ENCODE measurements around the gene CNTN2.

CNTN2 gene

DNA sequence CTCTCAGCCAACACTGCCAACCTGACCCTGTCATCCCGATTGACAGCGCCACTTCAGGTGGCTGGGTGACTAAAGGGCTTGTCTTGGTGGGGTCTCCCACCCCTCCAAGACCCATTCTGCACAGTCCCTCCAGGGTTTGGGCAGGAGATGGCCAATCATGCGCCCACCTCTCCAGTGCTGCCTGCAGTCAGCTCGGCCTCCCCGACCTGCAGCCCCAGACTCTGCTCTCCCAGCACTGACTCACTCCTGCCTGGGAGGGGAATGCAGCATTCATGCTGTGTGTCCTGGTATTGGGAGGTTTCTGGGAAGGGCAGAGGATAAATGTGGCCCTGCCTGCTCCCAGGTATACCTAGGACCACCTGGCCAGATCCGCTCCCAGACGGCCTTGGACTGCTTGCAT lies 31.5 kb downstream of the CNTN2 start:
- no peak for DNase-seq

DNA sequence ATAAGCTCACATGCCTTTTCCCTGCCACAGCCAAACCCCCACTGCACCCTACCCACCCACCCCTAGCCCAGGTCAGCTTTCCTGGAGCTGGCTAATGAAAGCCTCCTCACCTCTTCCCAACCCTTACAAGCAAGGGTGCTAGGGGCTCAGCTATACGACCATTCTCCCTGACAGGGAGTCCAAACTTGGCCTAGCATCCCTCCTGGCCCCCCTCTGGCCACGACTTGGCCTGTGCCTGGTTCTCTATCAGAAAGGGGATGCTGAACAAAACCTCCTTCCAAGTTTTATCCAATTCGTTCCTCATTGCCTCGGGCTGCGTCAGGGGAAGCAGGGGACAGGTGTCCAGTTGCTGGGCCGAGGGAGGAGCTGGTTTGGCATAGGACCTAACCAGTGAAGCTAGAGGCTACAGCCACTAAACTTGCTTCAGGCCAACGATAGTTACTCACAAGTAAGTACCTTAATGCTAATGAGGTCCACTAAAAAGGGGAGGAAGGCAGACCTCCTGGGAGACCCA lies 32.7 kb downstream of the CNTN2 start:
- no peak for DNase-seq

DNA sequence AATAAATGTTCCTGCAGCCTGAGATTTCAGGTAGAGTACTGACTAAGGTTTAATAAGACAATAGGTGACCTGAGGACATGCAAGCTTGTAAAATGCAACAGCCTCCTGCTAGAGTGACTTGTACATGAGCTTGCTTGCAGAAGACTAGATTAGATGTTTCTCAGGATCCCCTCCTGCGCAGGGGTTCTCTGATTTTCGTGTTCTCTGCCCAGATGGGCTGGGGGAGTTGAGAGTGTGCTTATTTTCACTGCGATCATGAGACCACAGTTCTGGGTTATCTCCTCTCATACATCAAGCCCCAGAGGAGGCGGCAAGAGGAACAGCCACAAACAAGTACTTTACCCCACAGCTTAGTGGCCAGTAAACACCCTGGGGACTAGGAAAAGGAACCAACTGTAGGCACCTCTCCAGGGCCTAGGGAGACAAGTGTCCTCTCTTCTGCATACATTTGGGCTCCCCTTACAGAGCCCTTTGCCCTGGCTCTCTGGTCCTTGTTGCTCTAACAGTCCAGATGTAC lies 33.3 kb downstream of the CNTN2 start:
- no peak for DNase-seq

DNA sequence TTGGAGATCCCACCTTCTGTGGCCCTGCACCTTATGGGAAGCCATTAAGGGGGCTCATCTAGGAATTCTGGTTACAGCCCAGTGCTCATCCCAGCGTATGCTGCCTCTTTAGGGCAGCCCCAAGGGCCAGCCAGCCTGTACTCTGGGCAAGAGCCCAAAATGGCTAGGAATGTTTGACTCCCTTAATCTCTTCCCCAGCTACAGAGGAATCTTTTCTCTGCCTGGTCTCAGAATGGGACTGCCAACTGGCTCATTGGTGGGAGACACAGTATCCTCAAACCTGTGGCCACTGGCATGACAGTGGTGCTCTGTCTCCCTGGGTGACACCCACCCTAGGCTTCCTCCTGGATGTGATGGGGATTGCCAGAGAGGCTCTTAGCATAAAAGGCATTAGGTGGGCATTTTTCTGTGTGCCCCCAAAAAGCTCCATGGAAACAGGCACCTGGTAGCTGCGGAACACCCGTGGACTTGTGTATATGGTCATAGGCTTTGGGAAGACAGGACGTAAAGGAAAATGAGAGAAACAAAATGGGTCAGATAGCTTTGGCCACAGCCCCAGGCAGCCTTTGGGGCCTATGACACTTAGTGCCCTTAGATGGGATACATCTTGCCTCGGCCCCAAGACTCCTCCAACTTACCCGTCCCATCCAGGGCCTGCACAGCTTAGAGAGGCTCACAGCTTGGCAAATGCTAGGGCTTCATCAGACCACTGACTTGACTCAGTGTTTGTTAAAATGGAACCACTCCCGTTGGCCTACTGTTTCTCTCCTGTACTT lies 34.3 kb downstream of the CNTN2 start:
- no peak for DNase-seq

DNA sequence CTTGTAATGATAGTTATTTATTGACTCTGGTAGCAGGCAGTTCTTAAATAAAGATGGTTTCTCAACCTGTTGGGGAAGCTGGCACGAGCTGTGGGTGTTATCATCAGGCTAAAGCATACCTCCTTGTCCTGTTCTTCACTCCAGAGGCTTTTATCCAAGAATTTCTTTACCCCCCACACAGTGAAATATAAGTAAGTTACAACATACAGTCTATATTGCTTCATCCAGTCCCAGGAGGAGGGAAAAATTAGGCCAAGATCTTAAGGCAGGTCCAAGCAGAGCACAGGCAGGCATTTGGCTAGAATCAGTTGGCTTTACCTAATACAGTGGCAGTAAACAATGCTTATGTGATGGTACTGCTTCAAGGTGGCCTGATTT lies 34.9 kb downstream of the CNTN2 start:
- no peak for DNase-seq

DNA sequence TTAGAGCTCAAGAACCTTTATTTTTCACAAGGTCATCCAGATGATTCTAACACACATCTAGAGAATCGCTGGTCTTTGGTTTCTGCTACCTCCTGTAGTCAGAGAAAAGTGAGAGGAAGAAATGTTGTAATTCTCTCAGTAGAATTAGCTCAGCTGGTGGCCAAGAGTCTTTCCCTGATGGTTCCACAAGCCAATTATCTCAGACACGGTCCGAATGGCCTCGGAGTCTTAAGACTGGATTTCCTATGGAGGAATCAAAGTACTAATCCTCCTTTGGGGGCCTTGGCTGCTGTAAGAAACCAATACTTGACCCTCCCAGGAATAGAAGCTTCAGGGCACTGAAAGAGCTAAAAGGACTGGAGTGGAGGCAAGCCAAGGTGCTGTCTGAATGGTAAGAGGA lies 39.4 kb downstream of the CNTN2 start:
- DNase-seq: no peak

DNA sequence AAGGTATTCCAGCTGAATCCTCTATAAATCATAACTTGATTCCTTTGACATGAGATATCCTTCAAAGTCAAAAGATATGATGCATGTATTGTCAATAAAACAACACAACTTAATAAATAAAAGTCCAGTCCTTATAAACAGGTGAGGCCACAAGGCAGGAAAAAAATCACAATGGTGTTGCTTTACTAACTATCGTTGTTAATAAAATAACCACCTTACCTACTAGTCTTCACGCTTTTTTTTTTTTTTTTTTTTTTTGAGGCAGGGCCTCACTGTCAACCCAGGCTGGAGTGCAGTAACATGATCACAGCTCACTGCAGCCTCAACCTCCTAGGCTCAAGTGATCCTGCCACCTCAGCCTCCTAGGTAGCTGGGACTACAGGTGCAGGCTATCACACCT lies 41.3 kb downstream of the CNTN2 start, which contains the start of gene TMEM81:
TMEM81 (minus strand) TSS at position 101 of the 400 bp plus-strand sequence. CDS start 140 bp downstream, outside the sequence.
- DNase-seq: no peak

DNA sequence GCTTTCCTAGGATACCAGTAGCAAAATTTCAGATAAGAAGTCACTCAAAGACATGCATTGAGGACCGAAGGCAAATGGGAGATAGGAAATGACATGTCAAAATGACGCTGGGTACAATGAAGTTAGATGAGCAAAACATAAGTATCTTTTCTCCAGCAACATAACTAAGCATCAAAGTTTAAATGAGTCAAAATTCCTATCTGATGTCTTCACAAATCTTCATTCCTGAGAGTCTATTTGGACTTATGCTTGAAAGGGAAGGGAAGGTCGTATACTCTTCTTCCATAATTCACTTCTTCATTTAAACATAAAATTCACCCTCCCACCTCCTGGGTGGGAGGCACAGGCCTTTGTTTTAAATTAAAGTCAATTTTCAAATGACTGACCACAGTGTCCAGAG lies 45.3 kb downstream of the CNTN2 start:
- DNase-seq: no peak

DNA sequence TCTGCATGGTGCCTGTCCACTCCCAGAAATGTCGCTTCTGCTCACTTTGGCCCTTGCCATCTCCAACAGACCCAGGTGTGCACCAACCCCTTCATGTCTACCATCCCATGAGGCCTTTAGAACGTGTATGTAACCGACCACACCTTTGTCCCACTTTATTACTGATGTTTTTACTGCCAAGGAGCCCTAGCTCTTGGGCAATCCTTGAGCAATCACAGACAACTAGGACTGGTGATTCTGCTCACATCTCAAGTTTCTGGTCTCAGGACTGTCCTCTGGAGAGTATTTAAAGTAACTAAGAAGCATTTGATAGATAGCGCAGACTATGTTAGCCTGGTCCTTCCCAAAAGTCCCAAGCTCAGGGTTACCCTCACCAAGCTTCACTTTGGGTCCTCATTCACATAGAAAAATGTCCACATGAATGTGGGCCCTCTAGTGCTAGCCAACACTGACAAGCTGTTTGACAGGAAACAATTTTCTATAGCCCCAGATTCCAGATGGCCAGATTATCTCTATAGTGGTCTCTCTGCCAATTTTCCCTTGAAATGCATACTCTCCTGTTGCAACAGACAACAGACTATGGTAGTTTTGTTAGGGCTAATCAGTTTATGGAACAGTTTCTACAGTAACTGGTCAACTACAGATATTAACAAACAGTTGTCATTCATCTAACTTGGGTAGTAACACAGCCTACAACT lies 48.2 kb downstream of the CNTN2 start:
- no peak for DNase-seq

DNA sequence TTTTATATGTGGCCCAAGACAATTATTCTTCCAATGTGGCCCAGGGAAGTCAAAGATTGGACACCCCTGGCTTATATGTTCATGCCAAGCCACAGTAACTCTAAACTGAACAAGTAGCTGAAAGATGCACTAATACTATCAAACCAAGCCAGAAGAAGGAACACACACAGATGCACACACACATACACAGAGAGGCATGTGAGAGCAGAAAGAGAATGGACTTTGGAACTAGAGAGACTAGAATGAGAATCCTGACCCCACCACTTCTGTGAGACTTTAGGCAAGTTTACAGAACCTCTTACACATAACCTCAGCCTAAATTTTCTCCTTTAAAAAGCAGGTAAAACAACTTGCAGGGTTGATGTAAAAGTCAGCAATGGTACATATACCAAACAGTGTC lies 52.4 kb downstream of the CNTN2 start:
- no peak for DNase-seq

DNA sequence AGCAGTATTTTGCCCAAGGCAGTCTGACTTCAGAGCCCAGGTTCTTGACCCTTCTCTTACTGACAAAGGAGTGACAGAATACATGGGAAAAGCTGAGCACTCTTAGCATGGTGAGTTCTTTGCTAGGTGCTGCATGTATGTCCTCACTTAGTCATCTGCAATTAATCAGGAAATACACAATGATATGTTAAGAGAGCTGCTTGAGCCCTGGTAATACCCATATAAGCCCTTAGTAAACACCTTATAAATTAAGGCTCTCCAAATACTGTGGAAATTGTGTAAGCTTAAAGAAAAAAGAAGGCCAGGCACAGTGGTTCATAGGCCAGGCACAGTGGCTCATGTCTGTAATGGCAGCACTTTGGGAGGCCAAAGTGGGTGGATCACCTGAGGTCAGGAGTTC lies 55.2 kb downstream of the CNTN2 start:
- no peak for DNase-seq

DNA sequence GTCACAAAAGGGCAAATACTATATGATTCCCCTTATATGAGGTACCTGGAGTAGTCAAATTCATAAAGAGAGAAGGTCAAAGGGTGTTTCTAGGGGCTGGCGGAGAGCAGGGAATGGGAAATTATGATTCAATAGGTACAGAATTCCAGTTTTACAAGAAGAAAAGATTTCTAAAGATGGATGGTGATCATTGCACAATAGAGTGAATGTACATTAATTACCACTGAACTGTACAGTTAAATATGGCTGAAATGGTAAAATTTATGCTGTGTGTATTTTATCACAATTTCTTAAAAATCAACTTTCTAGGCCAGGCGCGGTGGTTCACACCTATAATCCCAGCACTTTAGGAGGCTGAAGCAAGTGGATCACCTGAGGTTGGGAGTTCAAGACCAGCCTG lies 59.4 kb downstream of the CNTN2 start:
- DNase-seq: no peak

DNA sequence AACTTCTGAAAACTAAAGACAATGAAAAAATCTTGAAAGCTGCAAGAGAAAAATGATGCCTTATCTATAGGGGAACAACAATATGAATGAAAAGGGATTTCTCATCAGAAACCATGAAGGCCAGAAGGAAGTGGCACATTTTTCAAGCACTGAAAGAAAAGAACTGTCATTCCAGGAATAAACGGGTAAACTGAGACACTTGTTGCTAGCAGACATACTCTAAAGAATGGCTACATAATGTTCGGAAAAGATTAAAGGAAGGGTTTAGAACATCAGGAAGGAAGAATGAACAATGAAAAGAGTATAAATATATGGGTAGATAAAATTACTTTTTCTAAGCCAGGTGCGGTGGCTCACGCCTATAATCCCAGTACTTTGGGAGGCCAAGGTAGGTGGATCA lies 64.3 kb downstream of the CNTN2 start:
- no peak for DNase-seq

DNA sequence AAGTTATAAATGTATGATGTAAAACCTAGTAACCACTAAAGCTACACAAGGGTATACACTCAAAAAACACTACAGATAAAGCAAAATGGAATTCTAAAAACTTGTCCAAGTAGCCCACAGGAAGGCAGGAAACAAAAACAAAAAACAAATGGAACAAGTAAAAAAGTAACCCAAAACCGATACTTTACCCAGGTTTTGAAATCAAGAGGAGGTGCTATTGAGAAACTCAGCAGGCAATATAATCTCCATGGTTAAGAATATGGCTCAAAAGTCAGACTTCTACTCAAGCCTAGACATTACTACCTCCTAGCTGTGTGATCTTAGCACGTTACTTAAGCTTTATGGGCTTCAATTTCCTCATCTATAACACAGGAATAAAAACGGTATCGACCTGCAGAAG lies 65.5 kb downstream of the CNTN2 start:
- no peak for DNase-seq

DNA sequence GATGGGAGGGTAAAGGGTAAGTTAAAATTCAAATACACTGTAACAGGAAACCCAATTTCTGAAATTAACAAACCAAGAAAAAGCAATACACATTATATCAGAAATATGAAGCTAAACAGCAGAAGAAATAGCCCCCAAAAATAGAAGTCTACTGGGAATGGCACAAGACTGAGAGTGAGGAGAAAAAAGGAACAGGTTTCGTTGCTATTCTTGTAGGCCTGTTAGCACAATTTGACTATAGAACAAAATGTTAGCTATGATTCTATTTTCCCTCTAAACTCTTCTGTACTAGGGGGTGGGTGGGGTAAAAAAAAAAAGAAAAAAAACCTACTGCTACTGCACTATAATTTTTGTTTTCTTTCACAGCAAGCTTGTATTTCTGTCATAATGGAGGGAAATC lies 66.3 kb downstream of the CNTN2 start:
- no peak for DNase-seq

DNA sequence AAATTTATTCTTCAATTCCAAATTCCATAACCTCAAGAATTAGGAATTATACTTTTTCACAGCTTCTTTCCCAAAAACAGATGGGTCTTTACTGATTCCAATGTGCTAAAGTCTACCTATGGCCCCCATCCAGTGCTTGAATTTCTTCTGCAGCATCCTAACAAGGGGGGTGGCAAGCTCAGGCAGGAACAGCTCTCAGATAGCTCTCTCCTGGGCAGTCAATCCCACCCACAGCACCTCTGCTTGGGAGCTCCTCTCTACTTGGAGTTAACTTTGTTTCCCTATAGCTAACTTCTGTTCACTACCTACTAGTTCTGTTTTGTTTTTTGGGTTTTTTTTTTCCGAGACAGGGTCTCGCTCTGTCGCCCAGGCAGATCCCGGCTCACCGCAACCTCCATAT lies 66.7 kb downstream of the CNTN2 start:
- no peak for DNase-seq

DNA sequence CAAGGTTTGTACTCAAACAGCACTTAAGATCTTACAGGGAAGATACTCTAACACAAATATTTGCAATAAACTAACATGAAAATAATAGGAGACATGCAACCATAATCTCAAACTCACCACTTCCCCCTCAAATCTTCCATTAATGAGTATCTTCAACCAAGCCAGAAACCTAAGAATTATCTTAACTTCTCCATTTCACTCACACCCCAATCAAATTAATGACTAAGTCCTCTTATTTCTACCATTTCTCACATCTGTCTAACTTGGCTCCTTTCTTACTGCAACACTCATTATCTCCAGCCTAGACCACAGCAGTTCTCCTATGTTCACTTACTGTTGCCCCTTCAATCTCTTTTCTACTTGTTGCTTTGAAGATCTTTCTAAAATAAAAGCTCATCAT lies 68.3 kb downstream of the CNTN2 start:
- DNase-seq: no peak

DNA sequence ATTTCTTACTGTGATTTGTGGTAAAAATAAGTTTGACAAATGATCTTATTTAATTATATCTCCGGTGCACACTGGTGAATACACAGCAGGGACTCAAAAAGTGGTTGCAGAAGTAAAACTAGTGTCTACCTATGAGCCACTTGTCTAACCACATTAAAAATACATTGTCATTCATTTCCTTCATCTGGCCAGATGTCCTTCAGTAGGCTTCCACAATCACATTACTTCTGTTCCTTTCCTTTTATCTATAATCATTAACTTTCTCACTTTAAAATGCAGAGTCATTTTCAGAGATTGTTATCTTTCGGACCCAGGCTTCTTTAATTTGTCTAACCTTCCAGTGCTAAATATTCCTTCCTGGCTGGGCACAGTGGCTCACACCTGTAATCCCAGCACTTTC lies 75.7 kb downstream of the CNTN2 start:
- no peak for DNase-seq

DNA sequence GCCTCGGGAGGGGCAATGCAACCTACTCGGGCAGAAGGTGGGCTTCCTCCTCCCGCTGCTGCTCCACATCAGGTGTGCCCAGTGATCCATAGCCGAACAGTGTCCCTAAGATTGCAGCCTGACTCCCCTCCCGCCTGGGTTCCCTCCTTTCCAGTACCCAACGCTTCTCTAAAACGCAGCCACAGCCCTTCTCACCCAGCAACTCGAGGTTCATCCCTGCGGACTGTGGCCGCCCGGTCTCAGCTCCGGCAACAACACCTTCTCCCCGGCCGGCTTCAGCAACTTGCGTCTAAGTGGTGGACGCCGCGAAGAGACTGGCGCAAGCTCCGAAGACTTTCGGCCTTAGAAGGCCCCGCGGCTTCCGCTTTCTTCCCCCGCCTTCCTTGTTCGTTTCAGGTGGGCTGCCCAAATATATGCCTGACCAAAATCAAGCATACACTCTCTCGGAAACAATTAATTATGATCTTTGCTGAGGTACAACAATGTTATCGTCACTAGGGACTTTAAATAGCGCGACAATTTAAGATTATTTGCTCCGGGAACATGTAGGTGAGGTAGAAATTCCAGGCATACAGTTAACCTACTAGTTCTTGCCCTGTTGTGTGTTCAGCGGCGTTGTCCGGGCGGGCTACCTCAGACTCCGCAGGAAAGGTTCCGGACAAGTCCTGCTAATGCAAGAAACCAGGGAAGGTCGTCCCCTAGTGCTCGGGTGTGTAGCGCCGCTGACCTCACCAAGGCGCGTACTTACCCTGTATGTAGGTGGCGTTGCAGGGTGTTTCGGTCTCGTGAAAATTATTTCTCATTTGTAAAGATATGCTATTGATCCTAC lies 78.9 kb downstream of the CNTN2 start, which contains the start of gene RBBP5:
RBBP5 (minus strand) TSS at position 319 of the 829 bp plus-strand sequence; CDS start at position 214, 105 bp downstream.
- peak; percentile 94 for DNase-seq

DNA sequence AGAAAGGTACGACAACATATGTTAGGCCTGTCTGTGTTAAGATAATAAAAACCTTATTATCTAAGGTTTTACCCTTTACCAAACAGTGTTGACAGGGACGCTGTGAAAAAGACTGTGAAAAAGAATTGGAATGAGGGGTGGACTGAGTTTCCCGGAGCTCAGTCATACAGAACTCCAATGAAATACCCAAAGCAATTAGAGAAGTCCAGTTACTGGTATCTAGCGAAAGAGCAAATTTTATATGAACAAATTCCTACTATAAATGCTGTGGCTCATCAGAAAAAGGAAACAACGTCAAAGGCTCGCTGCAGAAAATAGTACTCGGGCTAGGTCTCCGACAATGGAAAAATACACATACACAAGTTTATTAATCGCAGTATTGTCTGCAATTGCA lies 79.5 kb downstream of the CNTN2 start:
- no peak for DNase-seq

DNA sequence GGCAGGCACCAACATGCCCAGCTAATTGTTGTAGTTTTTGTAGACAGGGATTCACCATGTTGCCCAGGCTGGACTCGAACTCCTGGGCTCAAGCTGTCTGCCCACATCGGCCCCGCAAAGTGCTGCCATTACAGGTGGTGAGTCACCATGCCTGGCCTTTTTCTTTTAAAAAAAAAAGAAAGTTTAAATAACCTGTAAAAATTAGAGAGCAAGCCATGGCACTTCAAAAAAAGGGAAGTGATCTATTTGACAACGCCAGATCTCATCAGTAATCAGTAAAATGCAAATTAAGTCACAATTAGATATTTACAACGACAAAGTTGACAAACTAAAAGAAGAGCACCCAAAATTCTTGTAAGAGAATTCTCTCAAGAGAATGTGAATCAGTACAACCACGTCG lies 81.7 kb downstream of the CNTN2 start:
- no peak for DNase-seq

DNA sequence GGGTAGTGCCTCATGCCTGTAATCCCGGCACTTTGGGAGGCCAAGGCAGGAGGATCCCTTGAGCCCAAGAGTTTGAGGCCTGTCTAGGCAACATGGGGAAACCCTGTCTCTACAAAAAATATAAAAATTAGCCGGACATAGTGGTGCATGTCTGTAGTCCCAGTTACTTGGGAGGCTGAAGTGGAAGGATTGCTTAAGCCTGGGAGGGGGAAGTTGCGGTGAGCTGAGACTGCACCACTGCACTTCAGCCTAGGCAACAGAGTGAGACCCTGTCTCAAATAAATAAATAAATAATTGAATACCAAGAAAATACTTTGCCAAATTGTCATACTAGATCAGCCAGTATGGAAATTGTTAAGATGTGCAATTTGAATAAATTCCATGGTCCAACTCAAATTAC lies 84.6 kb downstream of the CNTN2 start:
- DNase-seq: no peak
